GM12873 (cell line): ENCODE data around the gene FZR1.

ENCODE experiments used
- CTCF ChIP-seq: IDR thresholded peaks from 2 replicates; pipeline ENCODE4 v1.5.1; 2012; ENCODE audit warnings: low read depth, mild to moderate bottlenecking, moderate library complexity, low read length, control low read depth; ENCODE audit not compliant: insufficient read depth; ENCODE audit errors: missing control alignments

FZR1 gene

GRCh38 chr19:3573858-3574637 lies 67.9 kb downstream of the FZR1 start:
- TF ChIP-seq CTCF: no peak

- no peak for TF ChIP-seq CTCF
Observed at GRCh38 chr19:3575260-3575741, 69.2 kb downstream of the FZR1 start.

- no peak for TF ChIP-seq CTCF
Observed at GRCh38 chr19:3575949-3576673, 70.0 kb downstream of the FZR1 start.

GRCh38 chr19:3576696-3577443 lies 70.8 kb downstream of the FZR1 start:
- no peak for TF ChIP-seq CTCF

GRCh38 chr19:3577723-3578344 lies 71.7 kb downstream of the FZR1 start:
- no peak for TF ChIP-seq CTCF

GRCh38 chr19:3578390-3578789 lies 72.3 kb downstream of the FZR1 start:
- TF ChIP-seq CTCF: no peak
